ENCODE data around the gene RPS18. TPM values are rescaled to one million over a fixed set of nuclear protein-coding genes. Genes with fewer than 3 reads are reported as not detected.

The RPS18 gene
- total and polyA plus RNA-seq, 2 donors = 3,033 to 4,357 TPM

- no peak overlapping the region for H3K27ac ChIP-seq (ENCODE audit: low read depth)
- no peak for DNase-seq (ENCODE audit: extremely low spot score)
- H3K4me1 ChIP-seq (ENCODE audit: insufficient read depth) = no peaks in the 10 kb centered on the region
- H3K4me3 ChIP-seq (ENCODE audit: low read depth, low read length) = peak overlapping the region; percentile 77
- WGBS = 3% methylated on average over 14 of the region's 14 CpGs
- H3K36me3 ChIP-seq (ENCODE audit: insufficient read depth) = peaks cover 5% of the 10 kb centered on the region
These were observed 18.0 kb downstream of the RPS18 start for GRCh38 chr6:33289784-33290315.

GRCh38 chr6:33290459-33290858 lies 18.6 kb downstream of the RPS18 start:
- Histone ChIP-seq H3K36me3 (ENCODE audit: insufficient read depth) (peaks cover 5% of the 10 kb centered on the region), H3K4me3 (ENCODE audit: low read depth, low read length) (no peak overlapping the region), H3K4me1 (ENCODE audit: insufficient read depth) (no peaks in the 10 kb centered on the region), H3K27ac (ENCODE audit: low read depth) (no peak overlapping the region)
- 76% methylated on average over 7 of the region's 7 CpGs for WGBS
- DNase-seq (ENCODE audit: extremely low spot score) = no peak

- Histone ChIP-seq H3K27ac (ENCODE audit: low read depth) (no peak overlapping the region), H3K4me1 (ENCODE audit: insufficient read depth) (no peaks in the 10 kb centered on the region), H3K4me3 (ENCODE audit: low read depth, low read length) (no peak overlapping the region), H3K36me3 (ENCODE audit: insufficient read depth) (no peaks in the 10 kb centered on the region)
- no peak for DNase-seq (ENCODE audit: extremely low spot score)
- 88% methylated on average over 16 of the region's 16 CpGs for WGBS
These were observed 21.3 kb downstream of the RPS18 start for GRCh38 chr6:33292996-33293682.

- no peaks in the 10 kb centered on the region for H3K36me3 ChIP-seq (ENCODE audit: insufficient read depth)
- no peak overlapping the region for H3K4me3 ChIP-seq (ENCODE audit: low read depth, low read length)
- 54% methylated on average over 10 of the region's 10 CpGs for WGBS
- no peak overlapping the region for H3K27ac ChIP-seq (ENCODE audit: low read depth)
- DNase-seq (ENCODE audit: extremely low spot score) = no peak
- no peaks in the 10 kb centered on the region for H3K4me1 ChIP-seq (ENCODE audit: insufficient read depth)
These were observed 22.4 kb downstream of the RPS18 start for GRCh38 chr6:33294086-33294823.

- 90% methylated on average over 15 of the region's 15 CpGs for WGBS
- Histone ChIP-seq H3K4me3 (ENCODE audit: low read depth, low read length) (no peak overlapping the region), H3K36me3 (ENCODE audit: insufficient read depth) (no peaks in the 10 kb centered on the region)
These were observed 23.9 kb downstream of the RPS18 start for GRCh38 chr6:33295621-33296369.

GRCh38 chr6:33296797-33297405 lies 25.0 kb downstream of the RPS18 start:
- no peak for DNase-seq (ENCODE audit: extremely low spot score)
- H3K36me3 ChIP-seq (ENCODE audit: insufficient read depth) = no peaks in the 10 kb centered on the region
- H3K4me3 ChIP-seq (ENCODE audit: low read depth, low read length) = peak overlapping the region; percentile 83
- no peaks in the 10 kb centered on the region for H3K4me1 ChIP-seq (ENCODE audit: insufficient read depth)
- H3K27ac ChIP-seq (ENCODE audit: low read depth) = peak overlapping the region; percentile 88
- 67% methylated on average over 12 of the region's 12 CpGs for WGBS

More at GRCh38 chr6:33295621-33296369, 23.9 kb downstream of the RPS18 start:
- no peak for DNase-seq (ENCODE audit: extremely low spot score)
- H3K4me1 ChIP-seq (ENCODE audit: insufficient read depth) = no peaks in the 10 kb centered on the region
- H3K27ac ChIP-seq (ENCODE audit: low read depth) = no peak overlapping the region

GRCh38 chr6:33297406-33297955 lies 25.6 kb downstream of the RPS18 start:
- no peaks in the 10 kb centered on the region for H3K4me1 ChIP-seq (ENCODE audit: insufficient read depth)
- H3K27ac ChIP-seq (ENCODE audit: low read depth) = peak overlapping the region; percentile 88
- no peaks in the 10 kb centered on the region for H3K36me3 ChIP-seq (ENCODE audit: insufficient read depth)
- 13% methylated on average over 16 of the region's 16 CpGs for WGBS
- no peak for DNase-seq (ENCODE audit: extremely low spot score)
- peak overlapping the region; percentile 83 for H3K4me3 ChIP-seq (ENCODE audit: low read depth, low read length)

- 2% methylated on average over 42 of the region's 42 CpGs for WGBS
- peak overlapping the region; percentile 92 for H3K27ac ChIP-seq (ENCODE audit: low read depth)
- H3K4me1 ChIP-seq (ENCODE audit: insufficient read depth) = no peaks in the 10 kb centered on the region
- H3K4me3 ChIP-seq (ENCODE audit: low read depth, low read length) = peak overlapping the region; percentile 83
- H3K36me3 ChIP-seq (ENCODE audit: insufficient read depth) = no peaks in the 10 kb centered on the region
- DNase-seq (ENCODE audit: extremely low spot score) = peak; percentile 67
These were observed 26.3 kb downstream of the RPS18 start for GRCh38 chr6:33297956-33298772.

GRCh38 chr6:33298773-33299236 lies 26.9 kb downstream of the RPS18 start, which contains the start of gene RGL2:
Gene RGL2 (minus strand): TSS chr6:33298942. CDS start chr6:33298610, 332 bp downstream.
- DNase-seq (ENCODE audit: extremely low spot score) = no peak
- H3K4me1 ChIP-seq (ENCODE audit: insufficient read depth) = no peaks in the 10 kb centered on the region
- H3K27ac ChIP-seq (ENCODE audit: low read depth) = peak within 1 kb of the TSS; percentile 92
- H3K36me3 ChIP-seq (ENCODE audit: insufficient read depth) = no peaks in the 10 kb centered on the region
- H3K4me3 ChIP-seq (ENCODE audit: low read depth, low read length) = peak within 1 kb of the TSS; percentile 83
- WGBS = 1% methylated on average over 34 of the region's 34 CpGs

- peak; percentile 86 for DNase-seq (ENCODE audit: extremely low spot score)
- Histone ChIP-seq H3K4me3 (ENCODE audit: low read depth, low read length) (peak overlapping the region; percentile 83), H3K36me3 (ENCODE audit: insufficient read depth) (peaks cover 3% of the 10 kb centered on the region), H3K4me1 (ENCODE audit: insufficient read depth) (no peaks in the 10 kb centered on the region), H3K27ac (ENCODE audit: low read depth) (peak overlapping the region; percentile 92)
- under 1% methylated on average over 54 of the region's 54 CpGs for WGBS
These were observed 27.5 kb downstream of the RPS18 start for GRCh38 chr6:33299237-33299944.

GRCh38 chr6:33301877-33302276 lies 30.0 kb downstream of the RPS18 start:
- H3K27ac ChIP-seq (ENCODE audit: low read depth) = no peak overlapping the region
- peaks cover 3% of the 10 kb centered on the region for H3K36me3 ChIP-seq (ENCODE audit: insufficient read depth)
- no peak overlapping the region for H3K4me3 ChIP-seq (ENCODE audit: low read depth, low read length)
- H3K4me1 ChIP-seq (ENCODE audit: insufficient read depth) = no peaks in the 10 kb centered on the region
- 91% methylated on average over 3 of the region's 3 CpGs for WGBS
- no peak for DNase-seq (ENCODE audit: extremely low spot score)

- no peak for DNase-seq (ENCODE audit: extremely low spot score)
- Histone ChIP-seq H3K4me1 (ENCODE audit: insufficient read depth) (no peaks in the 10 kb centered on the region), H3K36me3 (ENCODE audit: insufficient read depth) (peaks cover 3% of the 10 kb centered on the region), H3K4me3 (ENCODE audit: low read depth, low read length) (no peak overlapping the region), H3K27ac (ENCODE audit: low read depth) (no peak overlapping the region)
- 86% methylated on average over 16 of the region's 16 CpGs for WGBS
These were observed 32.3 kb downstream of the RPS18 start for GRCh38 chr6:33304216-33304615.

Measured in urinary bladder (tissue), 4 donors.